ENCODE measurements around the gene SENP5. TPM values are rescaled to one million over a fixed set of nuclear protein-coding genes. Genes with fewer than 3 reads are reported as not detected.

SENP5 gene
- total and polyA plus RNA-seq, 2 of the 8 experiments (the other 6 are each of a cell fraction or from before 2014, with no cell fraction given) = 6.7 to 27.3 TPM

GRCh38 chr3:196965112-196965803, 97.5 kb downstream of the SENP5 start (continued):
- TF ChIP-seq CBX5 (IDR thresholded peaks at IDR 0.05; ENCODE audit: low read depth, low read length) (no peak), SUZ12 (IDR thresholded peaks at IDR 0.05; ENCODE audit: low read length) (no peak), EGR1 (IDR thresholded peaks at IDR 0.05; ENCODE audit: borderline replicate concordance, low read depth, low read length) (no peak)
